ENCODE results near the gene THBS2. TPM values are rescaled to one million over a fixed set of nuclear protein-coding genes. Genes with fewer than 3 reads are reported as not detected.

THBS2 gene
- total and polyA plus RNA-seq, 11 donors = 1.9 to 51.7 (median 15.9) TPM

DNA sequence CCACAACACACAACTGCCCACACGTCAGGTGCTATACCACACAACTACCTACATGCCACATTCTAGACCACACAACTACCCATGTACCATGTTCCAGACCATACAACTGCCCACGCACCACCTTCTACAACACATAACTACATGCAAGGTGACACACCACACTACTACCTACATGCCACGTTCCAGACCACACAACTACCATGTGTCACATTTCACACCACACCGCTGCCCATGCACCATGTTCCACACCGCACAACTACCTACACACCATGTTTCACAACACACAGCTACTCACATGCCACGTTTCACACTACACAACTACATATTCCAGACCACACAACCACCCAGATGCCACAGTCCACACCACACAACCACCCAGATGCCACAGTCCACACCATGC lies 19.8 kb downstream of the THBS2 start:
- H3K4me1 ChIP-seq = peaks cover 0 to 6% (median 0%) of the 10 kb centered on the region in 12 donors
- DNase-seq (no peak), ATAC-seq (no peak)
- H3K36me3 ChIP-seq = peaks cover 0 to 56% (median 0%) of the 10 kb centered on the region in 9 donors
- 90 to 95% (median 92%) methylated on average over 6 of the region's 6 CpGs for WGBS, 4 donors
- intact Hi-C loops (cut with DNase I) = no loop called here
- H3K27ac ChIP-seq = no peak overlapping the region
- no peaks in the 10 kb centered on the region for H3K27me3 ChIP-seq
- no peak for TF ChIP-seq POLR2A (IDR thresholded peaks at IDR 0.05)
- TF ChIP-seq, protein P1, sequence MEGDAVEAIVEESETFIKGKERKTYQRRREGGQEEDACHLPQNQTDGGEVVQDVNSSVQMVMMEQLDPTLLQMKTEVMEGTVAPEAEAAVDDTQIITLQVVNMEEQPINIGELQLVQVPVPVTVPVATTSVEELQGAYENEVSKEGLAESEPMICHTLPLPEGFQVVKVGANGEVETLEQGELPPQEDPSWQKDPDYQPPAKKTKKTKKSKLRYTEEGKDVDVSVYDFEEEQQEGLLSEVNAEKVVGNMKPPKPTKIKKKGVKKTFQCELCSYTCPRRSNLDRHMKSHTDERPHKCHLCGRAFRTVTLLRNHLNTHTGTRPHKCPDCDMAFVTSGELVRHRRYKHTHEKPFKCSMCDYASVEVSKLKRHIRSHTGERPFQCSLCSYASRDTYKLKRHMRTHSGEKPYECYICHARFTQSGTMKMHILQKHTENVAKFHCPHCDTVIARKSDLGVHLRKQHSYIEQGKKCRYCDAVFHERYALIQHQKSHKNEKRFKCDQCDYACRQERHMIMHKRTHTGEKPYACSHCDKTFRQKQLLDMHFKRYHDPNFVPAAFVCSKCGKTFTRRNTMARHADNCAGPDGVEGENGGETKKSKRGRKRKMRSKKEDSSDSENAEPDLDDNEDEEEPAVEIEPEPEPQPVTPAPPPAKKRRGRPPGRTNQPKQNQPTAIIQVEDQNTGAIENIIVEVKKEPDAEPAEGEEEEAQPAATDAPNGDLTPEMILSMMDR (IDR thresholded peaks at IDR 0.05) = no peak
- no peak overlapping the region for H3K4me3 ChIP-seq
- H3K9me3 ChIP-seq = no peaks in the 10 kb centered on the region

- no peaks in the 10 kb centered on the region for H3K9me3 ChIP-seq
- ATAC-seq = no peak
- WGBS, 4 donors = 81 to 97% (median 95%) methylated on average over 13 of the region's 13 CpGs
- no peak overlapping the region for H3K4me3 ChIP-seq
- H3K27me3 ChIP-seq = no peaks in the 10 kb centered on the region
- TF ChIP-seq POLR2A (IDR thresholded peaks at IDR 0.05) = no peak
- TF ChIP-seq, protein P1 (IDR thresholded peaks at IDR 0.05) = no peak
- H3K27ac ChIP-seq = no peak overlapping the region
- peaks cover 0 to 6% (median 0%) of the 10 kb centered on the region in 12 donors for H3K4me1 ChIP-seq
- DNase-seq = peak in 1 of 5 donors; percentile 19
- intact Hi-C loops (cut with DNase I) = no loop called here
- H3K36me3 ChIP-seq = peaks cover 0 to 54% (median 0%) of the 10 kb centered on the region in 9 donors
Observed at GRCh38 chr6:169233181-169233580, 20.5 kb downstream of the THBS2 start.

GRCh38 chr6:169232507-169232931 lies 21.1 kb downstream of the THBS2 start:
- no peak for ATAC-seq
- DNase-seq = peak in 1 of 5 donors; percentile 18
- intact Hi-C loops (cut with DNase I) = no loop called here

GRCh38 chr6:169231790-169232506 lies 21.7 kb downstream of the THBS2 start:
- H3K27ac ChIP-seq = no peak overlapping the region
- TF ChIP-seq POLR2A (IDR thresholded peaks at IDR 0.05) = no peak
- TF ChIP-seq, protein P1 (IDR thresholded peaks at IDR 0.05) = no peak
- peaks cover 0 to 53% (median 3%) of the 10 kb centered on the region in 9 donors for H3K36me3 ChIP-seq
- intact Hi-C loops (cut with DNase I) = no loop called here
- H3K4me3 ChIP-seq = no peak overlapping the region
- 94 to 97% (median 95%) methylated on average over 46 to 55 of the region's 55 CpGs for WGBS, 4 donors
- no peaks in the 10 kb centered on the region for H3K9me3 ChIP-seq
- H3K27me3 ChIP-seq = no peaks in the 10 kb centered on the region
- H3K4me1 ChIP-seq = peaks cover 0 to 6% (median 0%) of the 10 kb centered on the region in 12 donors
- ATAC-seq (no peak), DNase-seq (peak in 1 of 5 donors; percentile 26)

More at GRCh38 chr6:169232507-169232931, 21.1 kb downstream of the THBS2 start:
- no peaks in the 10 kb centered on the region for H3K27me3 ChIP-seq
- peaks cover 0 to 6% (median 0%) of the 10 kb centered on the region in 12 donors for H3K4me1 ChIP-seq
- WGBS, 4 donors = 93 to 96% (median 94%) methylated on average over 14 to 22 of the region's 22 CpGs
- H3K4me3 ChIP-seq = no peak overlapping the region
- TF ChIP-seq, protein P1 (IDR thresholded peaks at IDR 0.05) = no peak
- no peak for TF ChIP-seq POLR2A (IDR thresholded peaks at IDR 0.05)
- H3K36me3 ChIP-seq = peaks cover 0 to 54% (median 0%) of the 10 kb centered on the region in 9 donors
- H3K27ac ChIP-seq = no peak overlapping the region
- H3K9me3 ChIP-seq = no peaks in the 10 kb centered on the region
